ENCODE measurements around the gene CEP72. TPM values are rescaled to one million over a fixed set of nuclear protein-coding genes. Genes with fewer than 3 reads are reported as not detected.

Gene CEP72
- total RNA-seq, 1 experiment from 2014 or later: 24.8 TPM

GRCh38 chr5:580436-580835, 31.7 kb upstream of the CEP72 start:
- H2AFZ ChIP-seq (ENCODE audit: low read length): no peak overlapping the region
- Mint-ChIP-seq H3K4me3 (no peak overlapping the region), H3K36me3 (ENCODE audit: insufficient read depth in 1 of 3, low read depth in 3 of 3) (peaks cover 0 to 14% (median 0%) of the 10 kb centered on the region in 3 experiments; a peak in 2 of 7 replicates), H3K4me1 (peaks cover 11 to 18% of the 10 kb centered on the region in 2 experiments), H3K9me3 (peaks cover 25% of the 10 kb centered on the region in 2 experiments), H3K27ac (no peak overlapping the region; a peak in 1 of 7 replicates), H3K27me3 (ENCODE audit: low read depth) (peaks cover 82% of the 10 kb centered on the region)
- H3K56ac ChIP-seq (ENCODE audit: insufficient read length, low read depth, low read length): no peak overlapping the region
- TF ChIP-seq CTCF (conservative IDR thresholded peaks at IDR 0.05): no peak
- H3K4me1 ChIP-seq (ENCODE audit: insufficient read depth, low read length): no peaks in the 10 kb centered on the region
- no peaks in the 10 kb centered on the region for H3K79me2 ChIP-seq (ENCODE audit: insufficient read depth, low read length)
- no peak overlapping the region for H3K18ac ChIP-seq (ENCODE audit: insufficient read length, low read depth, low read length)
- H3K27me3 ChIP-seq (ENCODE audit: insufficient read depth, low read length): no peaks in the 10 kb centered on the region
- H4K20me1 ChIP-seq (ENCODE audit: control insufficient read depth, insufficient read depth, insufficient read length): no peaks in the 10 kb centered on the region
- H3K9me3 ChIP-seq (ENCODE audit: control insufficient read depth, low read depth, low read length): peaks cover 4% of the 10 kb centered on the region
- H2BK5ac ChIP-seq (ENCODE audit: insufficient read length, low read length): no peak overlapping the region
- H3T11ph ChIP-seq (ENCODE audit: low read length): no peak overlapping the region
- no peak overlapping the region for H2BK20ac ChIP-seq (ENCODE audit: low read depth, low read length, poor library complexity, severe bottlenecking)
- no peak overlapping the region for H3K4me2 ChIP-seq (ENCODE audit: insufficient read depth, insufficient read length, low read length)
- no peaks in the 10 kb centered on the region for H3K79me1 ChIP-seq (ENCODE audit: insufficient read depth, low read depth, low read length, poor library complexity, severe bottlenecking)
- H4K8ac ChIP-seq (replicated peaks; ENCODE audit: insufficient read length, low read depth, low read length): no peak overlapping the region
- H3K14ac ChIP-seq (ENCODE audit: insufficient read depth, low read length): no peak overlapping the region
- no peak overlapping the region for H3K9ac ChIP-seq (ENCODE audit: extremely low read depth, insufficient read length, low read length)
- H3K23me2 ChIP-seq (ENCODE audit: insufficient read length, low read depth, low read length, poor library complexity, severe bottlenecking): no peaks in the 10 kb centered on the region
- WGBS (ENCODE audit: extremely low coverage, insufficient read length, low lambda C conversion rate): no CpG with 5 or more reads among the region's 11 CpGs
- H4K91ac ChIP-seq (ENCODE audit: insufficient read length, low read depth, low read length): no peak overlapping the region
- H3K4ac ChIP-seq (ENCODE audit: low read depth, low read length): no peak overlapping the region
- no peak overlapping the region for H2BK120ac ChIP-seq (ENCODE audit: low read depth, low read length, poor library complexity, severe bottlenecking)
- no peak overlapping the region for H3K23ac ChIP-seq (ENCODE audit: insufficient read length, low read depth, low read length)
- no peak for DNase-seq
- no peak overlapping the region for H2BK12ac ChIP-seq (ENCODE audit: insufficient read length, low read depth, low read length)
- H4K5ac ChIP-seq (ENCODE audit: insufficient read length, low read depth, low read length): no peak overlapping the region
- no peak overlapping the region for H2AK5ac ChIP-seq (ENCODE audit: insufficient read length, low read length)
- no peak overlapping the region for H2BK15ac ChIP-seq (ENCODE audit: low read depth, low read length)
- H3K27ac ChIP-seq (ENCODE audit: insufficient read length, low read depth, low read length): no peak overlapping the region

All from H9 (cell line).